A673 (cell line): ENCODE results near the gene JOSD1. TPM values are rescaled to one million over a fixed set of nuclear protein-coding genes. Genes with fewer than 3 reads are reported as not detected.

Experiments
- BruUV-seq: library from RNA; stranded (reverse); fragments of 400-500 nt; replicated peaks from 2 replicates; lab custom pipeline; 2021; lab: Mats Ljungman, UMichigan
- CTCF ChIA-PET: fragments of 300-600 bp; sonication (Branson Sonifier 250); formaldehyde crosslinking; loops from one replicate; lab custom pipeline; 2022; ENCODE audit warnings: antibody characterized with exemption; lab: Charles Lee
- POLR2A ChIA-PET: fragments of 300-600 bp; sonication (Branson Sonifier 250); formaldehyde crosslinking; loops from one replicate; lab custom pipeline; 2022; ENCODE audit warnings: antibody characterized with exemption; ENCODE audit not compliant: low non-redundant PET; lab: Charles Lee
- DNase-seq: peaks from one replicate; pipeline ENCODE4 v3.0.0-alpha.2; 2015; ENCODE audit warnings: low spot score
- H3K27ac ChIP-seq: fragments of 200-600 bp; sonication (generic); 2 replicates; pipeline ENCODE4 v1.5.1; 2016; ENCODE audit warnings: mixed run types, low read depth, mild to moderate bottlenecking, mixed read lengths, antibody characterized with exemption, low read length; ENCODE audit not compliant: poor library complexity, severe bottlenecking
- H3K27me3 ChIP-seq: fragments of 200-600 bp; sonication (generic); replicated peaks from 2 replicates; pipeline ENCODE4 v1.6.1; 2017; ENCODE audit warnings: mixed run types, low read depth, mild to moderate bottlenecking, mixed read lengths, antibody characterized with exemption, low read length; ENCODE audit not compliant: insufficient read depth, poor library complexity
- H3K36me3 ChIP-seq: fragments of 200-600 bp; sonication (generic); 2 replicates; pipeline ENCODE4 v1.6.1; 2016; ENCODE audit warnings: mixed run types, mild to moderate bottlenecking, mixed read lengths, antibody characterized with exemption, low read length; ENCODE audit not compliant: insufficient read depth, poor library complexity, severe bottlenecking
- H3K4me1 ChIP-seq: fragments of 200-600 bp; sonication (generic); 2 replicates; pipeline ENCODE4 v1.6.1; 2017; ENCODE audit warnings: mixed run types, mild to moderate bottlenecking, mixed read lengths, antibody characterized with exemption, low read length; ENCODE audit not compliant: insufficient read depth, poor library complexity, severe bottlenecking
- H3K4me3 ChIP-seq: fragments of 200-600 bp; sonication (generic); 2 replicates; pipeline ENCODE4 v1.5.1; 2016; ENCODE audit warnings: low read depth, mixed run types, mild to moderate bottlenecking, mixed read lengths, low read length; ENCODE audit not compliant: poor library complexity, severe bottlenecking
- H3K9me3 ChIP-seq: fragments of 200-600 bp; sonication (generic); 2 replicates; pipeline ENCODE4 v1.6.1; 2016; ENCODE audit warnings: mixed run types, low read depth, mild to moderate bottlenecking, mixed read lengths, antibody characterized with exemption, low read length; ENCODE audit not compliant: poor library complexity, severe bottlenecking
- EZH2 ChIP-seq: fragments of 200-600 bp; sonication (generic); IDR thresholded peaks from 2 replicates; pipeline ENCODE4 v1.6.1; 2017; ENCODE audit warnings: borderline replicate concordance, low read depth, mild to moderate bottlenecking, mixed read lengths, antibody characterized with exemption, low read length; ENCODE audit not compliant: poor library complexity, severe bottlenecking
- intact Hi-C: fragments of 100-400 bp; cut with micrococcal nuclease; formaldehyde crosslinking; loops from one replicate; pipeline ENCODE4 v1.10.0; 2022; ENCODE audit not compliant: unreplicated experiment
- total RNA-seq: library from RNA; stranded (reverse); gene quantifications from 2 replicates; pipeline ENCODE4 v1.2.3, GENCODE V29; 2021
- TF ChIP-seq, protein P1 (sequence below): fragments of 300-800, 200-600 bp; sonication (generic); conservative IDR thresholded peaks from 2 replicates; pipeline ENCODE4 v1.5.1; 2017; ENCODE audit warnings: low read depth, mild to moderate bottlenecking, antibody characterized with exemption, low read length, moderate library complexity, mixed read lengths

The JOSD1 gene
- total RNA-seq, 1 experiment from 2014 or later = 53.1 TPM

DNA sequence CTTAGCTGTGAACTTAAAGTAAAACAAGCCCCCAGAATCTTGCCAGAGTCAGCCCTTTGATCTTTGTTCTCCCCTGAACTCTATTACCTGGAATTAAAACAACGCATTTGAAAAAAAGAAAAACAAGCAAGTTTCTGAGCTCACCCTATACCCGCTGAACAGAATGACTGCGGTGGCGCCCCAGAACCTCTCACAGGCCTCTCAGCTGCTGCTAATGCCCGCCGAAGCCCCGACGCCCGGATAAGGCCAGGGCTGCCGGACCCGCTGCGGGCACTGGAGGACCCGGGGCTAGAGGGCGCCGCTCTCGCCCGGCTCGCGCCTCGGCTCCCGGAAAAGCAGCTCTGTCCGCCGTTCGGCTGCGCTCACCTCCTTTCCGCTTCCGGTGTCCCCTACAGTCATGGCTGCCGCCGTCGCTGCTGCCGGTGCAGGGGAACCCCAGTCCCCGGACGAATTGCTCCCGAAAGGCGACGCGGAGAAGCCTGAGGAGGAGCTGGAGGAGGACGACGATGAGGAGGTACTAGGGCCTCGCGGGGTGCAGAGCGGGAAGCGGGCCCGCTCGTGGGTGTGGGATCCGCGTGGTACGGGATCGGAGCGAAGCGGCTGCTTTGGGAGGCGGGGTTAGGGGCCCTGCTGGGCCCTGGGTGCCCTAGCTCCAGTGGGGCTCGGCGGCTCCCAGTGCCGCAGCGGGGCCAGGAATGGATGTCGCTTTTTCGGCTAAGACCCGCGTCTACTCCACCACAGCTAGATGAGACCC, 19.0 kb downstream of the JOSD1 start, which contains the start of gene TOMM22:
TOMM22 (plus strand) TSS at position 376 of the 754 bp plus-strand sequence; CDS start at position 398, 22 bp downstream.
- TF ChIP-seq EZH2 = no peak
- TF ChIP-seq, protein P1, sequence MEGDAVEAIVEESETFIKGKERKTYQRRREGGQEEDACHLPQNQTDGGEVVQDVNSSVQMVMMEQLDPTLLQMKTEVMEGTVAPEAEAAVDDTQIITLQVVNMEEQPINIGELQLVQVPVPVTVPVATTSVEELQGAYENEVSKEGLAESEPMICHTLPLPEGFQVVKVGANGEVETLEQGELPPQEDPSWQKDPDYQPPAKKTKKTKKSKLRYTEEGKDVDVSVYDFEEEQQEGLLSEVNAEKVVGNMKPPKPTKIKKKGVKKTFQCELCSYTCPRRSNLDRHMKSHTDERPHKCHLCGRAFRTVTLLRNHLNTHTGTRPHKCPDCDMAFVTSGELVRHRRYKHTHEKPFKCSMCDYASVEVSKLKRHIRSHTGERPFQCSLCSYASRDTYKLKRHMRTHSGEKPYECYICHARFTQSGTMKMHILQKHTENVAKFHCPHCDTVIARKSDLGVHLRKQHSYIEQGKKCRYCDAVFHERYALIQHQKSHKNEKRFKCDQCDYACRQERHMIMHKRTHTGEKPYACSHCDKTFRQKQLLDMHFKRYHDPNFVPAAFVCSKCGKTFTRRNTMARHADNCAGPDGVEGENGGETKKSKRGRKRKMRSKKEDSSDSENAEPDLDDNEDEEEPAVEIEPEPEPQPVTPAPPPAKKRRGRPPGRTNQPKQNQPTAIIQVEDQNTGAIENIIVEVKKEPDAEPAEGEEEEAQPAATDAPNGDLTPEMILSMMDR = peak; percentile 91
- ChIA-PET POLR2A (interaction anchor here (0.5 to 0.6 kb wide), 4 partner anchors 10 to 43 kb away, joined by 3 to 8 read pairs (median 4); no protein-coding TSS in a partner anchor), CTCF (interaction anchor here (0.6 to 0.9 kb wide), 5 partner anchors 8 to 396 kb away, joined by 3 to 6 read pairs (median 3); no protein-coding TSS in a partner anchor)
- intact Hi-C loops = no loop called here
- Histone ChIP-seq H3K27me3 (no peaks in the 10 kb centered on the region), H3K4me1 (peaks cover 4% of the 10 kb centered on the region), H3K9me3 (no peaks in the 10 kb centered on the region), H3K27ac (peak within 1 kb of the TSS; percentile 86), H3K36me3 (peaks cover 36% of the 10 kb centered on the region), H3K4me3 (peak within 1 kb of the TSS; percentile 85)
- no TSS peak for BruUV-seq
- DNase-seq = peak; percentile 89

DNA sequence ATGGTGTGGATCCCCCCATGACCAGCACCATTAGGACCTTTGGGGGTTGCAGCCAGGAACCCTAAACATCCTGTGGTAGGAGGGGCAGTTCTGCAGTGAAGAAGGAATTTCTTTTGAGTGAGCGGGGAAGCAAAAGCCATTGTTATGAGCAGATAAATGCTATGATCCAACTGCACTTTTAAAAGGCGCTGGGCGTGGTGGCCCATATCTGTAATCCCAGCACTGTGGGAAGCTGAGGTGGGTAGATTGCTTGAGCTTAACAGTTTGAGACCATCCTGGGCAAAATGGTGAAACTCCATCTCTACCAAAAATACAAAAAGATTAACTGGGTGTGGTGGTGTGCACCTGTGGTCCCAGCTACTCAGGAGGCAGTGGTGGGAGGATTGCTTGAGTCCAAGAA, 24.9 kb downstream of the JOSD1 start:
- Histone ChIP-seq H3K36me3 (peaks cover 5% of the 10 kb centered on the region), H3K27me3 (no peaks in the 10 kb centered on the region), H3K27ac (no peak overlapping the region), H3K4me3 (no peak overlapping the region), H3K9me3 (no peaks in the 10 kb centered on the region), H3K4me1 (no peaks in the 10 kb centered on the region)
- DNase-seq = no peak
- TF ChIP-seq EZH2 = no peak
- TF ChIP-seq, protein P1 = no peak
- POLR2A ChIA-PET = no interaction called here
- CTCF ChIA-PET = no interaction called here
- intact Hi-C loops = no loop called here
- BruUV-seq = no TSS peak

DNA sequence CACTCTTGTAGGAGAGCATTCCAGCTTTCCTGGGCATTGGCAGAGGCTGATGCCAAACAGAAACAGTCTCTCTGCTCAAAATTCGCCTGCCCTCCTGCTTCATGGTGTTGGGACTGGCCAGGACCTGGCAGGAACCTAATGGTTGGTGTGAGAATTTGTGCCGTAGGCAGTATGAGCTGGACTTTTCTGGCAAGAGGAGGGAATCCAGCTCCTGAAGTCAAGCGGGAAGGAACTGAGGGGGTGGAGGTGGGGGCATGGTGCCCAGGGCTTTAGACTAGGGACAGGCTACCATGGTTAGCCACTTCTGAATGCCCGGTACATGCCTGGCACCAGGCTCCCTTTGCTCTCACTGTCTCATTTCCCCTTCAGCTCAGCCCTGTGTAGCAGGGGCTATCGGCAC, 25.9 kb downstream of the JOSD1 start:
- CTCF ChIA-PET = no interaction called here

More for the DNA sequence above, 25.9 kb downstream of the JOSD1 start:
- no TSS peak for BruUV-seq
- H3K9me3 ChIP-seq = no peaks in the 10 kb centered on the region
- peaks cover 5% of the 10 kb centered on the region for H3K36me3 ChIP-seq
- intact Hi-C loops = no loop called here
- DNase-seq = no peak
- H3K27ac ChIP-seq = no peak overlapping the region
- TF ChIP-seq, protein P1 = no peak
- TF ChIP-seq EZH2 = no peak
- POLR2A ChIA-PET = no interaction called here
- no peaks in the 10 kb centered on the region for H3K27me3 ChIP-seq
- H3K4me1 ChIP-seq = no peaks in the 10 kb centered on the region
- H3K4me3 ChIP-seq = no peak overlapping the region
